Calu3 (cell line): ENCODE measurements around the gene TMEM91. TPM values are rescaled to one million over a fixed set of nuclear protein-coding genes. Genes with fewer than 3 reads are reported as not detected.
A peak's percentile ranks its signal among the peaks of the same experiment; 100 is the strongest.
"Not testable (repeated sequence)": the region's sequence is repeated elsewhere in the genome, so short reads cannot be mapped to it uniquely, and the experiment has no call there.

Source experiments
- BruUV-seq: library from RNA; stranded (reverse); fragments of 400-500 nt; replicated peaks from 2 replicates; lab custom pipeline; 2021; lab: Mats Ljungman, UMichigan
- CTCF ChIA-PET: fragments of 300-600 bp; sonication (Branson Sonifier 250); formaldehyde crosslinking; loops from one replicate; lab custom pipeline; 2022; ENCODE audit warnings: antibody characterized with exemption; lab: Charles Lee
- DNase-seq: peaks from one replicate; pipeline ENCODE4 v3.0.0; 2022
- H3K27ac Mint-ChIP-seq: one replicate; pipeline ENCODE4 v1.8.0; 2022; ENCODE audit warnings: mixed read lengths; ENCODE audit not compliant: unreplicated experiment
- H3K27me3 Mint-ChIP-seq: one replicate; pipeline ENCODE4 v1.8.0; 2022; ENCODE audit warnings: mixed read lengths; ENCODE audit not compliant: unreplicated experiment
- H3K36me3 Mint-ChIP-seq: one replicate; pipeline ENCODE4 v1.8.0; 2022; ENCODE audit warnings: mild to moderate bottlenecking, moderate library complexity, mixed read lengths; ENCODE audit not compliant: insufficient read depth, unreplicated experiment
- H3K4me1 Mint-ChIP-seq: one replicate; pipeline ENCODE4 v1.8.0; 2022; ENCODE audit warnings: mild to moderate bottlenecking, low read depth, mixed read lengths; ENCODE audit not compliant: unreplicated experiment
- H3K4me3 Mint-ChIP-seq: one replicate; pipeline ENCODE4 v1.8.0; 2022; ENCODE audit warnings: mild to moderate bottlenecking, low read depth, moderate library complexity, mixed read lengths; ENCODE audit not compliant: unreplicated experiment
- H3K9me3 Mint-ChIP-seq: one replicate; pipeline ENCODE4 v1.8.0; 2022; ENCODE audit warnings: low read depth, mixed read lengths; ENCODE audit not compliant: unreplicated experiment
- intact Hi-C: fragments of 100-400 bp; cut with micrococcal nuclease; formaldehyde crosslinking; loops from one replicate; pipeline ENCODE4 v1.10.0; 2022; ENCODE audit not compliant: unreplicated experiment
- total RNA-seq: library from RNA; stranded (reverse); gene quantifications from 2 replicates; pipeline ENCODE4 v1.2.3, GENCODE V29; 2022
- TF ChIP-seq, protein P1 (sequence below): fragments of 200-600 bp; IDR thresholded peaks from one replicate; pipeline ENCODE4 v1.8.0; 2022; ENCODE audit warnings: antibody characterized with exemption; ENCODE audit not compliant: unreplicated experiment

Gene TMEM91
- total RNA-seq, 1 experiment from 2014 or later, result 3.9 TPM

GRCh38 chr19:41405776-41406175, 29.4 kb downstream of the TMEM91 start:
- Mint-ChIP-seq H3K36me3 (no peaks in the 10 kb centered on the region), H3K4me1 (peaks cover 19% of the 10 kb centered on the region), H3K27ac (no peak overlapping the region), H3K4me3 (no peak overlapping the region), H3K9me3 (no peaks in the 10 kb centered on the region), H3K27me3 (no peaks in the 10 kb centered on the region)
- no TSS peak for BruUV-seq
- CTCF ChIA-PET, result no interaction called here
- intact Hi-C loops, result no loop called here
- no peak for DNase-seq
- TF ChIP-seq, protein P1, sequence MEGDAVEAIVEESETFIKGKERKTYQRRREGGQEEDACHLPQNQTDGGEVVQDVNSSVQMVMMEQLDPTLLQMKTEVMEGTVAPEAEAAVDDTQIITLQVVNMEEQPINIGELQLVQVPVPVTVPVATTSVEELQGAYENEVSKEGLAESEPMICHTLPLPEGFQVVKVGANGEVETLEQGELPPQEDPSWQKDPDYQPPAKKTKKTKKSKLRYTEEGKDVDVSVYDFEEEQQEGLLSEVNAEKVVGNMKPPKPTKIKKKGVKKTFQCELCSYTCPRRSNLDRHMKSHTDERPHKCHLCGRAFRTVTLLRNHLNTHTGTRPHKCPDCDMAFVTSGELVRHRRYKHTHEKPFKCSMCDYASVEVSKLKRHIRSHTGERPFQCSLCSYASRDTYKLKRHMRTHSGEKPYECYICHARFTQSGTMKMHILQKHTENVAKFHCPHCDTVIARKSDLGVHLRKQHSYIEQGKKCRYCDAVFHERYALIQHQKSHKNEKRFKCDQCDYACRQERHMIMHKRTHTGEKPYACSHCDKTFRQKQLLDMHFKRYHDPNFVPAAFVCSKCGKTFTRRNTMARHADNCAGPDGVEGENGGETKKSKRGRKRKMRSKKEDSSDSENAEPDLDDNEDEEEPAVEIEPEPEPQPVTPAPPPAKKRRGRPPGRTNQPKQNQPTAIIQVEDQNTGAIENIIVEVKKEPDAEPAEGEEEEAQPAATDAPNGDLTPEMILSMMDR, result no peak

DNA sequence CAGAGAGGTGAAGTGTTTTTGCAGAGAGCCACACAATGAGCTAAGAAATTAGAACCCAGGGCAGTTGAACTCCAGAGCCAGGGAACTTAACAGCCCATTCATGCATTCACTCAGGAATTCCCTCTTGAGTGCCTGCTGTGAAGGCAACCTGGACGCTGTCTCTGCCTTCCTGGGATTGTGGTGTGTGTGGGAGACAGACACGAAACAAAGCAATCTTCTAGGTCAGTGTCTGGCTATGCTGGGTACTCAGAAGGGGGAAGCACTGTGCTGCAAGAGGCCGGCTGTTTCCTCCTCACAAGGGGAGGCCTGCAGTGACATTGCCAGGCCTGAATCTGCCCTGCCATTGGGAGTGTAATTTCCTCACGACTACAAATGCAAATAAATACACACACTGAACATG, 30.9 kb downstream of the TMEM91 start:
- H3K9me3 Mint-ChIP-seq, result no peaks in the 10 kb centered on the region
- no TSS peak for BruUV-seq
- no peaks in the 10 kb centered on the region for H3K36me3 Mint-ChIP-seq
- CTCF ChIA-PET, result interaction anchor here (0.6 to 1.0 kb wide), 2 partner anchors 11 to 1802 kb away, joined by 3 to 4 read pairs; no protein-coding TSS in a partner anchor
- TF ChIP-seq, protein P1, result no peak
- no peak for DNase-seq
- H3K27me3 Mint-ChIP-seq, result no peaks in the 10 kb centered on the region
- no peak overlapping the region for H3K27ac Mint-ChIP-seq
- intact Hi-C loops, result no loop called here
- no peak overlapping the region for H3K4me3 Mint-ChIP-seq
- H3K4me1 Mint-ChIP-seq, result peaks cover 19% of the 10 kb centered on the region

DNA sequence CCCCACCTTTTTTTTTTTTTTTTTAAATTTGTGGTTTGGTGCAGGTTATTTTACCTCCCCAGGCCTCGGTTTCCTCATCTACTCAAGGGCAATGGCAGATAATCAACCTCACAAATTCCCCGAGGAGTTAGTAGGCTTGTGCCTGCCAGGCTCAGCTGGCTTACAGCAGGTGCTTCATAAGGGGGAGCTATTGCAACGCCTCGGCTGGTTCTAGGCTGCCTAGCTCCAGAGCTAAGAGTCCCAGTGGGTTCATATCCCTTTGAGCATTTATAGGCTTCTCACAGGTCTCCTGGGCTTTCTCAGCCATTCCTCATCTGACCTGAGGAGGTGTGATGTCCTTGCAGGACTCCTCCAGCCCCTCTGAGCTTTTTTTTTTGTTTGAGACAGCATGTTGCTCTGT, 31.9 kb downstream of the TMEM91 start:
- peaks cover 19% of the 10 kb centered on the region for H3K4me1 Mint-ChIP-seq
- H3K27me3 Mint-ChIP-seq, result no peaks in the 10 kb centered on the region
- H3K27ac Mint-ChIP-seq, result no peak overlapping the region
- CTCF ChIA-PET, result interaction anchor here (0.6 to 2.1 kb wide), 3 partner anchors 10 to 80 kb away, joined by 3 to 7 read pairs (median 4); partner anchors contain the start of gene DMAC2
- no peaks in the 10 kb centered on the region for H3K9me3 Mint-ChIP-seq
- intact Hi-C loops, result no loop called here
- TF ChIP-seq, protein P1, result no peak
- no peak for DNase-seq
- BruUV-seq, result no TSS peak
- H3K4me3 Mint-ChIP-seq, result no peak overlapping the region
- H3K36me3 Mint-ChIP-seq, result no peaks in the 10 kb centered on the region

DNA sequence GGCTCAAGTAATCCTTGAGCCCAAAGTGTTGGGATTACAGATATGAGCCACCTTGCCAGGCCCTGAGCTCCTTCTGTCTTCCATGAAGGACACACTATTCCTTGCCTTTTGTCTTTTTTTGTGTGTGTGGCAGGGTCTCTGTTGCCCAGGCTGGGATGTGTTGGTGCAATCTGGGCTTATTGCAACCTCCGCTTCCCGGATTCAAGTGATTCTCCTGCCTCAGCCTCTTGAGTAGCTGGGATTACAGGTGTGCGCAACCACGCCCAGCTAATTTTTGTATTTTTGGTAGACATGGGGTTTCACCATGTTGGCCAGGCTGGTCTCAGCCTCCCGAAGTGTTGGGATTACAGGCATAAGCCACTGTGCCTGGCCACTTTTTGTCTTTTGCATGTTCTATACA, 32.5 kb downstream of the TMEM91 start:
- H3K27me3 Mint-ChIP-seq, H3K36me3 Mint-ChIP-seq, DNase-seq, H3K9me3 Mint-ChIP-seq, BruUV-seq, intact Hi-C loops: not testable (repeated sequence)
- CTCF ChIA-PET, result interaction anchor here (0.6 to 2.1 kb wide), 8 partner anchors 18 to 162 kb away, joined by 3 to 7 read pairs (median 4); partner anchors contain the start of genes B3GNT8, DMAC2, ERICH4 and TGFB1
- peak overlapping the region; percentile 18 for H3K4me3 Mint-ChIP-seq
- H3K4me1 Mint-ChIP-seq, result peaks cover 19% of the 10 kb centered on the region
- H3K27ac Mint-ChIP-seq, result peak overlapping the region; percentile 79

GRCh38 chr19:41409288-41409687, 33.0 kb downstream of the TMEM91 start:
- Mint-ChIP-seq H3K9me3 (no peaks in the 10 kb centered on the region), H3K4me3 (peak overlapping the region; percentile 18), H3K27me3 (no peaks in the 10 kb centered on the region), H3K27ac (peak overlapping the region; percentile 79), H3K36me3 (no peaks in the 10 kb centered on the region), H3K4me1 (peaks cover 19% of the 10 kb centered on the region)
- intact Hi-C loops, result no loop called here
- CTCF ChIA-PET, result interaction anchor here (0.6 to 2.1 kb wide), 9 partner anchors 18 to 161 kb away, joined by 3 to 7 read pairs (median 4); partner anchors contain the start of genes B3GNT8, B9D2, DMAC2 and ERICH4
- no TSS peak for BruUV-seq
- peak; percentile 71 for DNase-seq
- TF ChIP-seq, protein P1, result no peak
